Smooth muscle cell of trachea (primary cell): Measurements from ENCODE around the gene SMPD3. TPM values are rescaled to one million over a fixed set of nuclear protein-coding genes. Genes with fewer than 3 reads are reported as not detected.

ENCODE experiments used
- total RNA-seq: library from RNA; depleted of rRNA; stranded (reverse); fragments of >200 nt; gene quantifications from 2 replicates; pipeline ENCODE4 v1.2.1, GENCODE V29; 2014

Gene SMPD3
- 0.33 TPM in 1 of 2 replicates, not detected in the other for total RNA-seq

DNA sequence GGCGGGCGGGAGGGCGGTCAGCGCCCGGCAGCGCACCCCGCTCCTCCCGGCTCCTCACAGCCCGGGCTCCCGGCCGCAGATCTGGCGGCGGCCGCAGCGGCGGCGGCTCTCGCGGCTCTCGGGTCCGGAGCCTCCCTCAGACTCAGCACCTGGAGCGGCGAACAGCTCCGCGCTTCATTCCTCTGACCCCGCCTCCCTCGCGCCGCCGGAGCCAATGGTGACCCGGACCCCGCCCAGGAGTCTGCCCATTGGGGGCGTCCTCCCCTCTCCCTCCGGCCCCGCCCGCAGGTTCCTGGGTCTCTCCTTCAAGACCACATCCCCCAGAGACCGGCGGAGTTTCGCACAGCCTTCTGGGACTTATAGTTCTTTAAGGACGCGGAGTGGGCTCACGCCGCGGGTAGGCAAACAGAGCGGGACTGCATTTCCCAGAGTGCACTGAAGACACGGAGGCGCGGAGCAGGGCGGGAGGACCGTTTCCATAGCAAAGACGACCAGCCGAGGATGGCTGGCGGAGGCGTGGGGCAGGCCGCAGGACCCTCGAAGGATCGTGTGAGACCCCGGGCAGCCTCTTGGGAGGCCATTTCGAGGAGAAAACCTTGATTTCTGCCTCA lies at the start of gene SMPD3:
TSS of gene SMPD3 (minus strand) at position 149 of the 611 bp plus-strand sequence. CDS start 76,327 bp downstream, outside the sequence.

DNA sequence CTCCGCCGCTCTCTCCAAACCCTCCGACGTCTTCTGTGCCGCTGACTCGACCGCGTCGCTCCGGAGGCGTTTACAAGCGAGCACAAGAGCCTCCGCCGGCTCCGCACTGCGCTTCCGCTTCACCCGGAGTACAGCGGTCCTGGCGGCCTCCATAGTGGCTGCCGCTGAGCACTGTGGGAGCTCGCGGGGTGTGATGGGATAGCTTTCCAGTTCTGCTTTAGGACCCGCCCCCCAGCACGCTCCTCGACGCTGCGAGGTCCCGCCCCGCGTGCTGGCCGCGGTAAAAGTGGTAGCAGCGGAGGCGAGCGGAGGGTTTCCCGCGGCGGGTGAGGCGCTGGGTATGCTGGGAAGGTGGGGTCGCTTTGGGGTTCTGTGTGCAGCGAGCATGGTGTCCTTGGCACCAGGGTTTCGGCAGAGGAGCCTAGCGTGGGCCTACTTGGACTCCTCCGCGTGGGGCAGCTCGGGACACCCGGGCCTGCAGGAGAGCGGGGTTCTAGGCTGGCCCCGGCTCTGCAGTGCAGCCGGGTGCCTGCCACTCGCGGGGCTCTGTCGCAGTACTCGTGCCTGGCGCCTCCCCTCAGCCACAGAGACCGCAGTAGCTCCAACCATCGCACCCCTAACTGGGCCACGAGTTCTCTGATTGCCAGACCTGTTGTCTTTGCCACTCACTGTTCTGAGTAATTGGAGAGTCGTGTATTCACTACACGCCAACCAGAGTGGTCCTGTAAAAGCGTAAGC lies 137.4 kb downstream of the SMPD3 start, which contains the start of the genes PRMT7 and SLC7A6OS:
TSS of gene PRMT7 (plus strand) at position 246 of the 738 bp plus-strand sequence. CDS start 4,961 bp downstream, outside the sequence.
TSS of gene SLC7A6OS (minus strand) at position 173 of the 738 bp plus-strand sequence. CDS start at position 153, 20 bp downstream.

Other genes with a start within 250 kb of the SMPD3 start
- gene ESRP2, start 212.4 kb downstream of the SMPD3 start, total RNA-seq: 0.15 and 0.99 TPM in 2 replicates
- gene PLA2G15, start 203.1 kb downstream of the SMPD3 start, total RNA-seq: 26.6 and 44.8 TPM in 2 replicates
- 13.8 and 23.2 TPM in 2 replicates for gene SLC7A6, start 184.0 kb downstream of the SMPD3 start, total RNA-seq
- gene SLC7A6OS, start 137.6 kb downstream of the SMPD3 start, total RNA-seq: 16.0 and 19.5 TPM in 2 replicates
- 58.9 and 77.9 TPM in 2 replicates for gene PRMT7, start 137.5 kb downstream of the SMPD3 start, total RNA-seq
- 42.8 and 44.8 TPM in 2 replicates for gene ZFP90, start 90.8 kb upstream of the SMPD3 start, total RNA-seq
- 0.17 and 0.87 TPM in 2 replicates for gene CDH3, start 196.8 kb upstream of the SMPD3 start, total RNA-seq